Endothelial cell of umbilical vein (primary cell): ENCODE data around the gene KRT12. TPM values are rescaled to one million over a fixed set of nuclear protein-coding genes. Genes with fewer than 3 reads are reported as not detected.

Source experiments
- BruUV-seq: library from RNA; stranded (reverse); fragments of 400-500 nt; replicated peaks from 2 replicates; lab custom pipeline; 2021; lab: Mats Ljungman, UMichigan
- CTCF ChIA-PET: fragments of 300-600, 350-600 bp; sonication (Branson Sonifier 250); formaldehyde crosslinking; loops from one replicate; lab custom pipeline; 2021; ENCODE audit warnings: antibody characterized with exemption, inconsistent platforms; lab: Charles Lee
- POLR2A ChIA-PET: fragments of 300-600, 350-600 bp; sonication (Branson Sonifier 250); formaldehyde crosslinking; loops from one replicate; lab custom pipeline; 2021; ENCODE audit warnings: antibody characterized with exemption, inconsistent platforms; lab: Charles Lee
- DNase-seq: peaks from one replicate; pipeline ENCODE4 v3.0.0-alpha.2; 2011; ENCODE audit warnings: low read depth, low spot score
- FAIRE-seq: peaks from 2 replicates; lab custom pipeline; 2011; peaks lifted over from hg19 to GRCh38; lab: Jason Lieb, UNC
- H2AFZ ChIP-seq: 2 replicates; pipeline ENCODE4 v1.6.0; 2012; ENCODE audit warnings: low read depth, low read length, control low read depth, inconsistent platforms
- H3K27ac ChIP-seq: 2 replicates; pipeline ENCODE4 v1.5.1; 2011; ENCODE audit warnings: low read depth, mild to moderate bottlenecking, control low read depth, low read length, moderate library complexity; ENCODE audit not compliant: insufficient read depth
- H3K27me3 ChIP-seq, 2 experiments: 2 replicates each; pipeline versions ENCODE4 v1.6.0 to v1.6.1; 2011; ENCODE audit warnings: low read length in 2 of 2, mixed read lengths in 1 of 2; ENCODE audit not compliant: control insufficient read depth in 2 of 2, insufficient read depth in 2 of 2
- H3K36me3 ChIP-seq, 2 experiments: 2 replicates in 1 of 2; 3 replicates in 1 of 2; pipeline ENCODE4 v1.5.1; 2011; ENCODE audit warnings: low read length in 2 of 2, mild to moderate bottlenecking in 1 of 2, moderate library complexity in 1 of 2; ENCODE audit not compliant: control insufficient read depth in 2 of 2, insufficient read depth in 2 of 2; ENCODE audit errors: extremely low read depth in 1 of 2
- H3K4me1 ChIP-seq: 3 replicates; pipeline ENCODE4 v1.5.1; 2011; ENCODE audit warnings: mild to moderate bottlenecking, low read length; ENCODE audit not compliant: control insufficient read depth, insufficient read depth; ENCODE audit errors: extremely low read depth
- H3K4me2 ChIP-seq: 2 replicates; pipeline ENCODE4 v1.6.1; 2011; ENCODE audit warnings: low read length, control low read depth, mixed read lengths; ENCODE audit not compliant: insufficient read depth
- H3K4me3 ChIP-seq, 3 experiments: fragments of 200-600 bp in 1 of 3; sonication (generic), shearing (Covaris generic) in 1 of 3; replicated peaks in 1 of 3; 2 replicates each; pipeline ENCODE4 v1.5.1; 2011 to 2016; ENCODE audit warnings: control low read depth in 3 of 3, low read length in 3 of 3, mild to moderate bottlenecking in 2 of 3, inconsistent platforms in 1 of 3, low read depth in 1 of 3, moderate library complexity in 1 of 3; ENCODE audit not compliant: insufficient read depth in 1 of 3
- H3K79me2 ChIP-seq: 2 replicates; pipeline ENCODE4 v1.6.0; 2012; ENCODE audit warnings: low read length, inconsistent platforms; ENCODE audit not compliant: control insufficient read depth, insufficient read depth
- H3K9ac ChIP-seq: replicated peaks from 2 replicates; pipeline ENCODE3; 2011; ENCODE audit warnings: low read length, control low read depth; ENCODE audit not compliant: insufficient read depth; ENCODE audit errors: extremely low read depth
- H3K9me1 ChIP-seq: replicated peaks from 3 replicates; pipeline ENCODE4 v1.6.0; 2011; ENCODE audit warnings: mild to moderate bottlenecking, low read length; ENCODE audit not compliant: control insufficient read depth, insufficient read depth; ENCODE audit errors: extremely low read depth
- H3K9me3 ChIP-seq: replicated peaks from 2 replicates; pipeline ENCODE4 v1.5.1; 2012; ENCODE audit warnings: low read length, inconsistent platforms; ENCODE audit not compliant: control insufficient read depth, insufficient read depth
- H4K20me1 ChIP-seq: replicated peaks from 2 replicates; pipeline ENCODE3; 2011; ENCODE audit warnings: mild to moderate bottlenecking, low read length; ENCODE audit not compliant: control insufficient read depth, insufficient read depth; ENCODE audit errors: extremely low read depth
- CTCF ChIP-seq, 2 donors: IDR thresholded peaks; 1 replicate in 1 of 2; 2 replicates in 1 of 2; pipeline ENCODE4 v1.5.1; 2011; ENCODE audit warnings: low read length in 2 of 2, mild to moderate bottlenecking in 2 of 2, moderate library complexity in 2 of 2, control low read depth in 1 of 2, inconsistent platforms in 1 of 2, low read depth in 1 of 2; ENCODE audit not compliant: insufficient read depth in 1 of 2; ENCODE audit errors: extremely low read depth in 1 of 2
- EZH2 ChIP-seq: IDR thresholded peaks from 2 replicates; pipeline ENCODE4 v1.6.1; 2012; ENCODE audit warnings: borderline replicate concordance, low read depth, mild to moderate bottlenecking, moderate library complexity, low read length, inconsistent platforms; ENCODE audit not compliant: severe bottlenecking
- FOS ChIP-seq: IDR thresholded peaks from 2 replicates; pipeline ENCODE4 v1.6.1; 2011; ENCODE audit warnings: mild to moderate bottlenecking, low read length, moderate library complexity, borderline replicate concordance; ENCODE audit not compliant: insufficient read depth
- GATA2 ChIP-seq: IDR thresholded peaks from 2 replicates; pipeline ENCODE4 v1.7.0; 2011; ENCODE audit warnings: low read depth, mild to moderate bottlenecking, moderate library complexity, mixed read lengths, low read length; ENCODE audit not compliant: insufficient read length, insufficient read depth
- JUN ChIP-seq: IDR thresholded peaks from 2 replicates; pipeline ENCODE4 v1.6.1; 2011; ENCODE audit warnings: borderline replicate concordance, low read depth; ENCODE audit not compliant: insufficient read length, insufficient read depth
- MAX ChIP-seq: IDR thresholded peaks from 2 replicates; pipeline ENCODE4 v1.6.1; 2011; ENCODE audit not compliant: insufficient read depth, insufficient read length
- MYC ChIP-seq: IDR thresholded peaks from one replicate; pipeline ENCODE4 v1.6.1; 2011; ENCODE audit warnings: mild to moderate bottlenecking, low read depth, low read length
- POLR2A ChIP-seq: IDR thresholded peaks from 2 replicates; pipeline ENCODE4 v1.6.1; 2012; ENCODE audit warnings: low read depth, mild to moderate bottlenecking, control low read depth, low read length
- POLR2AphosphoS5 ChIP-seq: IDR thresholded peaks from 2 replicates; pipeline ENCODE4 v1.6.1; 2012; ENCODE audit warnings: low read depth, mild to moderate bottlenecking, control low read depth, low read length, moderate library complexity; ENCODE audit not compliant: insufficient read depth
- dilution Hi-C: fragments of 300-500 bp; cut with MboI; formaldehyde crosslinking; loops from one replicate; pipeline ENCODE4 v1.15.0; 2019; ENCODE audit warnings: low sequenced_read_pairs; ENCODE audit not compliant: extremely low pct_ligation_motif_present
- intact Hi-C: fragments of 100-400 bp; cut with micrococcal nuclease; formaldehyde crosslinking; loops from one replicate; pipeline ENCODE4 v1.10.0; 2022
- polyA plus RNA-seq, 4 experiments: library from polyadenylated mRNA; depleted of rRNA in 3 of 4; stranded (reverse) in 3 of 4; unstranded in 1 of 4; fragments of >200 nt; gene quantifications; 2 replicates each; pipeline versions ENCODE4 v1.2.1 to v1.2.3, GENCODE V29; 2011 to 2012; ENCODE audit warnings: missing spikeins in 1 of 4
- total RNA-seq: library from RNA; stranded (reverse); gene quantifications from 2 replicates; pipeline ENCODE4 v1.2.3, GENCODE V29; 2021

KRT12 gene
- total and polyA plus RNA-seq, 2 donors (not counting 3 experiments of a cell fraction or from before 2014, with no cell fraction given): not detected

- Histone ChIP-seq H3K4me2 (no peak overlapping the region), H3K4me1 (no peaks in the 10 kb centered on the region), H3K27me3 (peaks cover 10 to 13% of the 10 kb centered on the region in 2 experiments), H2AFZ (no peak overlapping the region), H3K27ac (no peak overlapping the region), H3K36me3 (no peaks in the 10 kb centered on the region), H3K4me3 (no peak overlapping the region), H3K79me2 (no peaks in the 10 kb centered on the region), H3K9me1 (no peaks in the 10 kb centered on the region), H4K20me1 (no peaks in the 10 kb centered on the region), H3K9me3 (no peaks in the 10 kb centered on the region), H3K9ac (no peak overlapping the region)
- TF ChIP-seq POLR2AphosphoS5 (no peak), MYC (no peak), MAX (no peak), FOS (no peak), GATA2 (no peak), EZH2 (no peak), POLR2A (no peak), JUN (no peak), CTCF (IDR thresholded peaks at IDR 0.05; ENCODE audit: extremely low read depth in 1 of 2, insufficient read depth in 1 of 2, low read depth in 1 of 2, low read length in 2 of 2) (no peak)
- FAIRE-seq (no peak), DNase-seq (no peak)
- intact Hi-C loops: no loop called here
- ChIA-PET POLR2A (no interaction called here), CTCF (interaction anchor here (1.1 to 1.4 kb wide), 3 partner anchors 10 to 20 kb away, joined by 4 read pairs; no protein-coding TSS in a partner anchor)
- dilution Hi-C loops: no loop called here
- BruUV-seq: no TSS peak
Observed at GRCh38 chr17:40843242-40843641, 23.8 kb downstream of the KRT12 start.
